Nephron progenitor cell (in vitro differentiated cells): ENCODE measurements around the gene CACNA1C.

Source experiments
- DNase-seq: peaks from one replicate; pipeline ENCODE4 v3.0.0; 2021
- H3K27ac Mint-ChIP-seq: 2 replicates; pipeline ENCODE4 v1.8.0; 2021; ENCODE audit warnings: mild to moderate bottlenecking, moderate library complexity, mixed read lengths
- H3K27me3 Mint-ChIP-seq: 2 replicates; pipeline ENCODE4 v1.8.0; 2021; ENCODE audit warnings: mild to moderate bottlenecking, low read depth, mixed read lengths; ENCODE audit not compliant: poor library complexity
- H3K36me3 Mint-ChIP-seq: 2 replicates; pipeline ENCODE4 v1.8.0; 2021; ENCODE audit warnings: low read depth, mixed read lengths
- H3K4me1 Mint-ChIP-seq: 2 replicates; pipeline ENCODE4 v1.8.0; 2021; ENCODE audit warnings: mixed read lengths
- H3K4me3 Mint-ChIP-seq: 2 replicates; pipeline ENCODE4 v1.8.0; 2021; ENCODE audit warnings: mild to moderate bottlenecking, moderate library complexity, mixed read lengths
- H3K9me3 Mint-ChIP-seq: 2 replicates; pipeline ENCODE4 v1.8.0; 2021; ENCODE audit warnings: mild to moderate bottlenecking, moderate library complexity, mixed read lengths
- TF ChIP-seq, protein P1 (sequence below): fragments of 200-600 bp; sonication (generic); IDR thresholded peaks from 2 replicates; pipeline ENCODE4 v1.5.0; 2021; ENCODE audit warnings: antibody characterized with exemption

Gene CACNA1C

DNA sequence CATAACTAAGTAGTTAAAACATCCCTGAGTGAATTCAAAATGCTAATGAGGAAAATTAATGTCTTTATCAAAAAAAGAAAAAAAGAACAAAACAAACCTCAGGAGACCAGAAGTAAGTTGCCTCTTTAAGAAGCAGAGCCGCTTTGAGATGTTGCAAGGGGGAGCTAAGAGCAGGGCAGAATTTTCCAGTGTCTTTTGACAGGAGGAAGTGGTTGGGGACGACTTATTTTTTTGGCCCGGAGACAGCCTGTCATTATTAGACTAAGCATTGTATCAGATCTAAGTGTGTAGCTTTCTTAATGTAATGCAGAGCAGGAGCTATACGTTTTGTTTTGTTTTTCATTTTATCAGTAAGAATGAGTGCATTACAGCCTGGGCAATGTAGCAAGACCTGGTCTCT lies 206.6 kb downstream of the CACNA1C start:
- no peak overlapping the region for H3K27ac Mint-ChIP-seq

DNA sequence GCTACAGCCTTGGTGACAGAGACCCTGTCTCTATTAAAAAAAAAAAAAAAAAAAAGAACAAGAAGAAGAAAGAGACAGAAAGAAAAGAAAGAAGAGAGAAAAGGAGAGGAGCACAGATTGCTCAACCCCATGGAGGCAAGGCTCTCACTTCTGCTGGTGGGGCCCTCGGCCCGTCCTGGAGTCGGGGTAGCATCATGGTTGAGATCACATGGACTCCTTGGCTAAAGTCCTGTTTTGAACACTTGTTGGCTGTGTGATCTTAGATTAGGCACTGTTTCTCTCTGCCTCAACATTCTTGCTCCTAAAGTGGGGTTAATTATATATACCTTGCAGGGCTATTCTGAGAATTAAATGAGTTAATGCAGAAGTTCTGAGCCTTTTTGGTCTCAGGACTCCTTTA lies 207.7 kb downstream of the CACNA1C start:
- TF ChIP-seq, protein P1, sequence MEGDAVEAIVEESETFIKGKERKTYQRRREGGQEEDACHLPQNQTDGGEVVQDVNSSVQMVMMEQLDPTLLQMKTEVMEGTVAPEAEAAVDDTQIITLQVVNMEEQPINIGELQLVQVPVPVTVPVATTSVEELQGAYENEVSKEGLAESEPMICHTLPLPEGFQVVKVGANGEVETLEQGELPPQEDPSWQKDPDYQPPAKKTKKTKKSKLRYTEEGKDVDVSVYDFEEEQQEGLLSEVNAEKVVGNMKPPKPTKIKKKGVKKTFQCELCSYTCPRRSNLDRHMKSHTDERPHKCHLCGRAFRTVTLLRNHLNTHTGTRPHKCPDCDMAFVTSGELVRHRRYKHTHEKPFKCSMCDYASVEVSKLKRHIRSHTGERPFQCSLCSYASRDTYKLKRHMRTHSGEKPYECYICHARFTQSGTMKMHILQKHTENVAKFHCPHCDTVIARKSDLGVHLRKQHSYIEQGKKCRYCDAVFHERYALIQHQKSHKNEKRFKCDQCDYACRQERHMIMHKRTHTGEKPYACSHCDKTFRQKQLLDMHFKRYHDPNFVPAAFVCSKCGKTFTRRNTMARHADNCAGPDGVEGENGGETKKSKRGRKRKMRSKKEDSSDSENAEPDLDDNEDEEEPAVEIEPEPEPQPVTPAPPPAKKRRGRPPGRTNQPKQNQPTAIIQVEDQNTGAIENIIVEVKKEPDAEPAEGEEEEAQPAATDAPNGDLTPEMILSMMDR: no peak
- peaks cover 7% of the 10 kb centered on the region for H3K36me3 Mint-ChIP-seq
- H3K4me3 Mint-ChIP-seq: no peak overlapping the region
- no peaks in the 10 kb centered on the region for H3K4me1 Mint-ChIP-seq
- H3K27me3 Mint-ChIP-seq: peaks cover 16% of the 10 kb centered on the region
- peaks cover 20% of the 10 kb centered on the region for H3K9me3 Mint-ChIP-seq
- no peak overlapping the region for H3K27ac Mint-ChIP-seq
- DNase-seq: no peak

More for the DNA sequence above, 206.6 kb downstream of the CACNA1C start:
- no peaks in the 10 kb centered on the region for H3K4me1 Mint-ChIP-seq
- no peak for DNase-seq
- peaks cover 28% of the 10 kb centered on the region for H3K9me3 Mint-ChIP-seq
- no peak overlapping the region for H3K4me3 Mint-ChIP-seq
- H3K36me3 Mint-ChIP-seq: peaks cover 7% of the 10 kb centered on the region
- TF ChIP-seq, protein P1: no peak
- H3K27me3 Mint-ChIP-seq: peaks cover 8% of the 10 kb centered on the region

DNA sequence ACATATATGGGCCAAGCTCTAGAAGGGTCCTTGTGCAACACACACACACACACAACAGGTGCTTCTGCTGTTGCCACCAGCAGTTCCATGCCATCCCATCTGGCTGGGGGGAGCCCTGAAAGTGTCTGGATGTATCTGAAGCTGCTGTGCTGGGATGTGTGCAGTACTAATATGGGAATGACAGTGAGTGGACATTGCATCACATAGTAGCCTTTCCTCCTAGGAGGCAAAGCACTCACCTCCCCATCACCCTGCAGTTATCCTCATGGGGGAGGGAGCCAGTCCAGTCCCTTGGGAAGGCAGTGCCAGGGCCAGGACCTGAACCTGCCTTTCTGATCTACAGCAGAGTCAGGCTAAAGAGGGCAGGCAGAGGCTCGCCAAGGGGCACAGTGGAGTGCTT lies 208.9 kb downstream of the CACNA1C start:
- peaks cover 8% of the 10 kb centered on the region for H3K9me3 Mint-ChIP-seq
- no peak overlapping the region for H3K4me3 Mint-ChIP-seq
- peaks cover 23% of the 10 kb centered on the region for H3K27me3 Mint-ChIP-seq
- TF ChIP-seq, protein P1: no peak
- no peaks in the 10 kb centered on the region for H3K4me1 Mint-ChIP-seq
- H3K27ac Mint-ChIP-seq: no peak overlapping the region
- DNase-seq: no peak
- no peaks in the 10 kb centered on the region for H3K36me3 Mint-ChIP-seq

DNA sequence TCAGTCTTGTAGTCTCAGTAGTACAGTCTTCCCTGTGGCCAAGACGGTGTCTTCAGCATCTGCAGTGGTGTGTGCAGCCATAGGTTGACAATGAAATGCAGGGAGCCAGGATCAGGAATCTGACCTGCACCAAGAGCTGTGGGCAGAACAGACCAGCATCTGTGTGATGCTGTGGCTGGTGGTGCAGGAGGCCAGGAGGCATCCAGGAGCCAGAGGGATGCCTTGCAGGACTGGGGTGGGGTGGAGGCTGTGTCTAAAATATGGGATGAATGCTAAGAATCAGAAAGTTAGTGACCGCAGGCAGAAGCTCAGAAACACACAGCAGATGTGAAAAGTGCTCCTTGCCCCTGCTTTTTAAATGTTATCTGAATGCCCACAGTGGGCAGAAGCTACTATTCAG lies 209.7 kb downstream of the CACNA1C start:
- no peaks in the 10 kb centered on the region for H3K4me1 Mint-ChIP-seq
- no peak for DNase-seq
- H3K36me3 Mint-ChIP-seq: no peaks in the 10 kb centered on the region
- H3K27ac Mint-ChIP-seq: no peak overlapping the region
- TF ChIP-seq, protein P1: no peak
- peaks cover 27% of the 10 kb centered on the region for H3K27me3 Mint-ChIP-seq
- no peak overlapping the region for H3K4me3 Mint-ChIP-seq
- peaks cover 3% of the 10 kb centered on the region for H3K9me3 Mint-ChIP-seq

DNA sequence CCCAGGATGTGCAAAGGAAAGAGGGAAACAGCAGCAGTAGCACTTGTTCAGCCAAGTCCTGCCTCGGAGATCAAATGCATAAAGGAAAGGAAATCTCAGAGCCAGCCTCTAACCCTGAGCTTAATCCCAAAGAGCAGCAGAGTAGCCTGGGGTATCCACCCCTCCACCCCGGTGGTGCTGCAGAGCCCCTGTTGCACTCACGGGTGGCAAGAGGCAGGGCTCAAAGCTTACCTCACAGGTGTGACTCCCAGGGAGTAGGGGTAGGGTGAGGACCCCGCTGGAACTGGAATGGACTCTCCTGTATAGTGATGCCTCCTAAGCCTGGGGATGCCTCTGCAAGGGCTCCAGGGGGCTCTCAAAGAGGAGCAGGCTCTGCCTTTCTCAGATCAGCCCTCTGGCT lies 211.1 kb downstream of the CACNA1C start:
- H3K9me3 Mint-ChIP-seq: no peaks in the 10 kb centered on the region
- H3K36me3 Mint-ChIP-seq: no peaks in the 10 kb centered on the region
- H3K4me1 Mint-ChIP-seq: no peaks in the 10 kb centered on the region

DNA sequence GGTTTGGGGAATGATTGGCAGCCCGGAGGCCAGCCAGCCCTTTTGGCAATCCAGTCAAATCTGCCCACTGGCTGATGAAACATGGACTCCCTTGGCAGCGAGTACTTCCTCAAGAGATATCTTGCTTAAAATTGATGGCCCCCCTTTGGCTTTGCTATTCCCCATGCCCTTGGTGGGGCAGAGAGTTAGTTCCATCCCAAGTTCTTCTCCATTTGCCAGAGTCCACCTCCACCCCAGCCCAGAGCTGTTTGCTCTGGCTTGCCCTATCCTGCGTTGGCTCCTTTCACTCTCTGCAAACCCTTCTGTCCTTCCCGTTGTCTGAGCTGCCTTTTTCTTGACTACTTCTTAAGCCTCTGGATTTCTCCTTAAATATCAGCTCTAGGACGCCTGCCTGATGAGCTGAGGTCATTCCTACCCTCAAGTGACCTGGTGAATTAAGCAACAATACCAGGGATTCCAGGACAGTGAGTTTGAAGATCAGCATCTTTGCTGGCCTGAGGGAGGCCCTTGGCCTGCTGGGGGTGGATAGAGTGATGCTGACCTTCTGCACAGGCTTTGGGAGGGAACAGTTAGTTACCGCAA lies 212.0 kb downstream of the CACNA1C start:
- Mint-ChIP-seq H3K4me1 (no peaks in the 10 kb centered on the region), H3K4me3 (no peak overlapping the region), H3K36me3 (no peaks in the 10 kb centered on the region), H3K27me3 (peaks cover 32% of the 10 kb centered on the region), H3K9me3 (no peaks in the 10 kb centered on the region), H3K27ac (no peak overlapping the region)
- TF ChIP-seq, protein P1: no peak
- no peak for DNase-seq

More for the DNA sequence above, 211.1 kb downstream of the CACNA1C start:
- no peak overlapping the region for H3K4me3 Mint-ChIP-seq
- TF ChIP-seq, protein P1: no peak
- no peak overlapping the region for H3K27ac Mint-ChIP-seq
- no peak for DNase-seq
- peaks cover 35% of the 10 kb centered on the region for H3K27me3 Mint-ChIP-seq
